HG03064 (cell line): ENCODE data around the gene FOSL2.

ENCODE experiments used
- ATAC-seq: cut with Tn5 transposase; IDR thresholded peaks from one replicate; pipeline ENCODE4 v1.9.1; 2021; ENCODE audit warnings: low read depth; ENCODE audit not compliant: unreplicated experiment

The FOSL2 gene

DNA sequence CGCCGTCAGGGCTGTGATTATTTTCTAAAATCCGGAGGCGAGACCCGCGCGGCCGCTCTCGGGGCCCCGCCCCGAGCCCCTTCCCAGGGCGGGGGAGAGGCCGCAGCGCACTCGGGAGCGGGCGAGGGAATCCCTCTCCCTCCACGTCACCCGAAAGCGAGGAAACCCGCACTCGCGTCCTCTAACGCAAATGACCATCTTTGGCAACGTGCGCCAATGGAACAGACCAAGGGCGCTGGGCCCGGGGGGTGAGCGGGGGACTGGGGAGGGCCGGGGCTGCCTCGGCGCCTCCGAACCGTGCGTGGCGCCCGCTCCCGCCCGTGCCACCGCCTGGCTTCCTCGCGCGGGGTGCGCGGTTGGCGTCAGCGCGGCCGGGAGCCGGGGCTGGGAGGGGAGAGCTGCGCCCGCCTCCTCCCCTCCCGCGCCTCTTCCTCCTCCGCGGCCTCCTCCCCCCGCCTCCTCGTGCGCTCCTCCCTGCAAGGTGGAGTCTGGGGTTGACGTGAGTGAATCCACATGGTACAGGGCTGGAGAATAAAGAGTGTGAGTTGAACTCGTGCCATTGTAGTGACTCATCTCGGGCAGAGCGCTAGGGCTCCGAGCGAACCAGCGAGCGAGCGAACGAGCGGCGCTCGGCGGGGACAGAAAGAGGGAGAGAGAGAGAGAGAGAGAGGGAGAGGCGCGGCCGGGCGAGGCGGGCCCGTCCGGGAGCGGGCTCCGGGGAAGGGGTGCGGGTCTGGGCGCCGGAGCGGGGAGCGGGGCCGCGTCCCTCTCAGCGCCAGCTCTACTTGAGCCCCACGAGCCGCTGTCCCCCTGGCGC is at the start of gene FOSL2:
FOSL2 (plus strand) TSS at position 562 of the 817 bp plus-strand sequence. CDS start 863 bp downstream, outside the sequence.
- ATAC-seq: peak; percentile 75

GRCh38 chr2:28343184-28343942 is 49.3 kb upstream of the FOSL2 start:
- ATAC-seq: no peak

DNA sequence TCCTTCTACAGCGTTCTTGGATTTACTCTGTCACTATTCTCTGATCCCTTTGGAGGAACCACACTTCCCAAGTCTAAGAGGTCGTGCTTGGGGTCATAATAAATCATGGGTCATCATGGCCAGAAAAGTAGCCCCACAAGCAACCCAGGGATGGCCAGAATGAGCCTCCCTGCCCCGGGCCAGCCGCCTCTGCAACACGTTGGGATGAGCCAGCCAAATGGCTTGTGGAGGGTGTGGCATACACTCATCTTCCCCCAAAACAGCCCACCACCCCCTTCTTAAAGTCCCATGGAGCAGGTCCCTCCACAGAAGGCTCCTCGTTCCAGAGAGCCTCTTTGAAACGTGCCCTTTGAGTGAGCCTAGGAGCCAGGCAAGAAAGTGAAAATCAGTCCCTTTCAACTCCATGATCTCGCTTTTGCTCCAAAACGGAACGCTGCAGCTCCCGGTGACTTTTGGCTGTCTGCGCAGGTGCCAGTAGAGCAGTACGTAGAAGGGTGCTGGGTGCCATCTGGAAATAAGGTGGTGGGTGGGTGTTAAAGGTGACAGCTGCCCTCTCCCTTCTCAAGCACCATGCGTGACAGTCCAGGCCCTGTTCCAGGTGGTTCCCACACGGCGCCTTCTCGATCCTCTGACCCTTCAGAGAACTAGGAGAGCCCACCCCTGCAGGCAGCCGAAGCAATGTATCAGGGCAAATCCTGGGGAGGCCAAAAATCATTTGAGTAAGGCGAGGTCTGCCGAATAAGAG is 48.5 kb upstream of the FOSL2 start:
- ATAC-seq: no peak

- ATAC-seq: no peak
These were observed 47.8 kb upstream of the FOSL2 start for GRCh38 chr2:28344756-28345373.

GRCh38 chr2:28345619-28346018 is 47.0 kb upstream of the FOSL2 start:
- ATAC-seq: no peak

GRCh38 chr2:28346587-28346986 is 46.1 kb upstream of the FOSL2 start:
- no peak for ATAC-seq

DNA sequence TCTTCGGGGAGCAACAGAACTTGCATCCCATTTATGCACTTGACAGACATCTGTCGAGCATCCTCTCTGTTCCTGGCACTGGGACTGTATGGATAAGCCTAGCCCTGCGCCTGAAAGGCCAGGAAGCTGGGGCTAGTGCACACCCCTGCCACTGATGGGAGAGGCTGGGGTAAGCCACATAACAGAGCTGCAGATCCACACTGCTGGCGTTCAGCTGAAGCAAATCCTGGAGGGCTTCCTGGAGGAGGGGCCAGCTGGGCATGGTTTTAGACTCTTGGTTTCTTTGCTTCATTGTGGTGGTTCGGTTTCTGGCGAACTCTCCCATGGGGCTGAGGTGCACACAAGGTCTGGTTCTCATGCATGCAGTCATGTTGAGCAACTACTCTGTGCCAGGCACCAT is 45.5 kb upstream of the FOSL2 start:
- ATAC-seq: no peak

DNA sequence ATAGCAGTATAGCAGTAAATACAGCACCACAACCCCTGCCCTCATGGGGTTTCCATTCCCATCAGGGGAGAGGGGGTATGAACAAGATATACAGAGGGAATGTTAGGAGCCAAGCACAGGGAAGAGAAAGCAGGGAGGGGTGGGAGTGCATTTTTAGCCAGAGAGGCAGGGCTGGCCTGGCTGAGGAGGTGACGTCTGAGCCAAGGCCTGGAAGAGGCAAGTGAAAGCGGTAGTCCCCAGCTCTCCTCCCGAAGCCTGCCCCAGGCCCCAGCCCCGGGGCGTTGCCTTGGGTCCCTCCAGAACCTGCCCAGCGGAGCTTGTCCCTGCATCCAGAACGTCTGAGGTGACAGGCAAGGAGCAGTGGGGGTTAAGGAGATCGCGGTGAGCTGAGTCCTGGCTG is 45.1 kb upstream of the FOSL2 start:
- ATAC-seq: no peak

- ATAC-seq: no peak
These were observed 44.5 kb upstream of the FOSL2 start for GRCh38 chr2:28348149-28348567.

- no peak for ATAC-seq
These were observed 43.7 kb upstream of the FOSL2 start for GRCh38 chr2:28348921-28349320.

DNA sequence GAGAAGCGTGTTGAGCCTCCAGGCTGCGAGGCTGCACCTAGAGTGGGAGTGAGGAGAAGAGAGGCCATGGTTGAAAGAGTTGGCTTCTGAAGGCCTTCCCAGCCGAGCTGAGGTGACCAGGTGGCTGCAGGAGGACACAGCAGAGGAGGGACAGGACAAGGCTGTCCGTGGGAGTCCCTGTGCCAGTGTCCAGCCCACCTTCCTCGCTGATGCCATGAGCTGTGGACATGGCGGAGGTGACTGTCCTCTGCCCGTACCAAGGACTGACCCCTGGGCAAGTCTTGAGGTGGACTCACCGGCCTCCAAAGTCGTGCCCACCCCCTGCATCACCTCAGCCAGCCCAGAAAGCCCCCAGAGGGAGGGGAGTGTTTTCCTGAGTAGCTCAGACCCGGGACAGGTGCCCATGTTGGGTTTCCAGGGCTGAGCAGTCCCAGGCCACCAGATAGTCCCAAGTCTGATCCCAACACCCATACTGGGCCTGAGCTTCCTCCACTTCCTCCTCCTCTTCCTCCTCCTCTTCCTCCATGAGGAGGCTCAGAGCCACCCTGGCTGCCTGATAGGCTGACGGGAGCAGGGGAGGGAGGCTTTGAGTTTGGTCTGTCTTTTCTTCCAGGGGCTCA is 43.0 kb upstream of the FOSL2 start:
- no peak for ATAC-seq

DNA sequence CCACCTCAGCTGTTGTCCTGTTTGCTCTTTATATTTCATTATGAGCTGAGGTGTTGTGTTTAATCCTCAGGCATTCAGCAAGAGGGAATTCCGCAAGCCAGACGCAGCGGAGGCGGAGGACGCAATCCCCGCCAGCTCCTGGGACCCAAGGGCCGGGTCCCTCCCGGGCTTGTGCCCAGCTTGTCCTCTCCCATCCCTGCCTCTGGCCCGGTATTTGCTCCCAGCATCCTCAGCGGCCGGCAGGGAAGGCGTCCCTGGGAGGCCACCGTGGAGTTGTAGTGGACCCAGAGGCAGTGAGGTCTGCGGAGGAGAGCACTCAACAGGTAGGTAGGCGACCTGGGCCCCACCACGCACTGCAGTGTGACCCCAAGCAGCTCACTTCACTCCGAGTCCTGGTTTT is 42.5 kb upstream of the FOSL2 start:
- ATAC-seq: no peak

DNA sequence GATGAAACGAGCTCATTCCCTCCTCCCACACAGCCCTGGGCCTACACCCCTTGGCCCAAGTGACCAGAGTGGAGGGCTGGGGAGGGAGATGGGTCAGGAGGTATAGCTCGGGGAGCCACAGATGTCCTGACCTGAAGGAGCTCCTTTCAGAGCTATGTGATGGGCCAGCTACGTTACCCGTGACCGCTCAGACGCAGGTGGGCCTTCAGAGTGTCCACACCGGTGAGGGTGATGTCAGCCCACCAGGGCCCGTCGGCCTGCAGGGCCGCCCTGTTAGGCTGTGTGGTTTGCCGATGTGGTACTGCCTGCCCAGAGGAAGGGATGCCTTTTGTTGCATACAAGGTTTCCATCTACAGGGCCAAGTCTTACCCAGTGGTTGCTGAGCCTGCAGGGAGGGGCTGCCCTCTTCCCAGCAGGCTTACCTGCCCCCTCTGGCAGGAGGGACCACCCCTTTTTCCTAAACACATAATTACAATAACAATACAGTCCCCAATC is 41.8 kb upstream of the FOSL2 start:
- no peak for ATAC-seq

DNA sequence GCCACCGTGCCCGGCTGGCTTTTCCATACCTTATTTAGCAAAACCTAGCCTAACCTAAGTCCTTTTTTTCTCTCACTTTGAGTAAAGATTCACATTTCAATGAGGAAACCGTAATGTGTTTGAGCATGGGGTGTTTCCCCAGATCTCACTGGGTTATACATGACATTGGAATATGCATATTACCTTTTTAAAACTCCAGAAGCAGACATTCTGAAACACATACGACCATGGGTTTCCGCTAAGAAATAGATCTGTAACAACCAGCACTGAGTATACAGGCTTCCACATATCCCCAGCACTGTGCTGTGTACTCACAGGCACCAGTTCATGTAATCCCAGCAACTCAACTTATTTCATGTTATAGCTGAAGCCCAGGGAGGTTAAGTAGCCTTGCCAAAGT is 41.0 kb upstream of the FOSL2 start:
- ATAC-seq: no peak

- ATAC-seq: no peak
These were observed 40.6 kb upstream of the FOSL2 start for GRCh38 chr2:28352104-28352503.

DNA sequence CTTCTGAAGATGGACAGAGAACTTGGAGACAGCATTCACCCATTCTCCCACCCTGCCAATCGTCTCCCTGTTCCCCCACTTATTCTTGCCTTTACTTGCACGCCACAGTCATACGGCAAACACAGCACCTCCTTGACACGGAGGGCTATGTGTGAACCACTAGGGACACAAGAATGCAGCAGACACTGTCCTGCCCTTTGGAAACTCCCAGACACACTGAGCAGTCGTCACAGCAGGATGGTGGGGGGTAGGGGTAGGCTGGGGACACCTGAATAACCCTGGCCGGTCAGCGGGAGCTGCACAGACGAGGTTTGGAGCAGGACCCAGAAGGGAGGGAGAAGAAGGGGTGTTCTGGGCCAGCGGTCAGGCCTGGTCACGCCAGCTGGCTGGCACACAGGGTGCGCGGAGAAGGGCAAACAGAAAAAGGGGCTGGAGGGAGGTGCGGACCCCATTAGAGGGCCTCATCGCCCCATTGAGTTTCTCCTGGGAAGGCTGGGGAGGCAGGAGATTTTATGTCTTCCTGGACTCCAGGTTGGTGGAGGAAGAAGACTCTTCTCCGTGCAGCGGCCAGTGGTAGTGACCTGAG is 40.0 kb upstream of the FOSL2 start:
- no peak for ATAC-seq

DNA sequence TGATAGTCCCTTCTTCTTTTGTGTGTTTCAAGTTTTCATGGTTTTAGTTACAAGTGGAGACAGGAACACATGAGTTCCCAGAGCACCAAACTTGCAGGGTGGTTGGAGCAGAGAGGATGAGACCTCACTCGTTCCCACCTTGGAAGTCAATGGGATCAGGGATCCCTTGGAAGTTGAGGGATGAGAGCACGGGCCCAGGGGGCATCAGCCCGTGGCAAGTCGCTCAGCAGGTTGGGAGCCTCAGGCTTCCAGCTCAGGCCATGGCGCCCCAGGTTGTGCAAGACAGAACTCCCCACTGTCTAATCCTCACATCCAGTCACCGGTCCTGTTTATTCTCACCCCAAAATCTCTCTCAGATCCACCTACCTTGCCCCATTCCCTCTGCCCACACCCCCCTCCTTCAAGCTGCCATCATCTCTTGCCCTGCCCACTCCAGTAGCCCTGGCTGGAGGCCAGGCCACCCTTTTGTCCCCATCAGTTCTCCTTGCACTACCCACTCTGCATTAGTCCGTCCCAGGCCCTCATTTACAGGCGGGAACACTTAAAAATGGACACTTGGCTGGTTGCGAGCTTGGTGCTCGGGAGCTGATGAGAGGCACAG is 37.6 kb upstream of the FOSL2 start:
- ATAC-seq: no peak

DNA sequence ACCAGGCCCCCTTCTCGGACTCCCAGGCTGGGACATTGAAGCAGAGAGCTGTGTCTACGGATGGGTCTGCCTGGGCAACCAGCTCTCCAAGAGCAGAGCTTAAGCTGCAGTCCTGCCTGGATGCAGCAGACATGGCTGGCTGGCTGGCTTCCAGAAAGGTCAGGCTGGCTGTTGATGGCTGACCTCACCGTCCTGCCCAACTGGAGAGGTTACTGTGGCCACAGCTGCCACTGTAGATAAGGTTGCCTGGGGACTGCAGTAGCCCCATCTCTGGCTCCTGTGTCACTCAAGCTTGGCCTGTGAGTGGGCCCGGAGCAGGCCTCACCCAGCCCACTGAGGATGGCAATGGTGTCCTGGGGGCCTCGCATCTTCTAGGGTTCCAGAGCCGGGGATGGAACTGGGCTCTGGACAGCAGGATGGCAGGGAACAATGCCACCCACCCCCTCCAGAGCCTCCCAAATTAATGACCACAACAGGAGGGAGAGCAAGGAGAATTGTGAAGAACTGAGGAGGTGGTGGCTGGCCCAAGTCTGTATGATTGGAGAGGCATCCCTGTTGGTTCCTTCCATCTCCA is 37.0 kb upstream of the FOSL2 start:
- no peak for ATAC-seq
